Measurements from ENCODE around the gene ENTHD1.

Gene ENTHD1

GRCh38 chr22:39845529-39845928, 48.0 kb downstream of the ENTHD1 start:
- DNase-seq (ENCODE audit: low read depth): no peak

- peak; percentile 36 for DNase-seq (ENCODE audit: low read depth)
Observed at GRCh38 chr22:39839917-39840510, 53.5 kb downstream of the ENTHD1 start.

GRCh38 chr22:39839204-39839603, 54.4 kb downstream of the ENTHD1 start:
- DNase-seq (ENCODE audit: low read depth): no peak

- DNase-seq (ENCODE audit: low read depth): no peak
Observed at GRCh38 chr22:39833610-39834009, 60.0 kb downstream of the ENTHD1 start.

GRCh38 chr22:39833093-39833492, 60.5 kb downstream of the ENTHD1 start:
- no peak for DNase-seq (ENCODE audit: low read depth)

GRCh38 chr22:39832627-39833074, 60.9 kb downstream of the ENTHD1 start:
- DNase-seq (ENCODE audit: low read depth): no peak

GRCh38 chr22:39825661-39826102, 67.9 kb downstream of the ENTHD1 start:
- no peak for DNase-seq (ENCODE audit: low read depth)

GRCh38 chr22:39821008-39821407, 72.6 kb downstream of the ENTHD1 start:
- no peak for DNase-seq (ENCODE audit: low read depth)

- no peak for DNase-seq (ENCODE audit: low read depth)
Observed at GRCh38 chr22:39820256-39820655, 73.3 kb downstream of the ENTHD1 start.

- no peak for DNase-seq (ENCODE audit: low read depth)
Observed at GRCh38 chr22:39819429-39819828, 74.1 kb downstream of the ENTHD1 start.

GRCh38 chr22:39818094-39818493, 75.5 kb downstream of the ENTHD1 start:
- no peak for DNase-seq (ENCODE audit: low read depth)

GRCh38 chr22:39815932-39816331, 77.6 kb downstream of the ENTHD1 start:
- no peak for DNase-seq (ENCODE audit: low read depth)

- no peak for DNase-seq (ENCODE audit: low read depth)
Observed at GRCh38 chr22:39814899-39815298, 78.7 kb downstream of the ENTHD1 start.

GRCh38 chr22:39809772-39810557, 83.6 kb downstream of the ENTHD1 start:
- DNase-seq (ENCODE audit: low read depth): no peak

GRCh38 chr22:39808081-39808480, 85.5 kb downstream of the ENTHD1 start:
- peak; percentile 7 for DNase-seq (ENCODE audit: low read depth)

GRCh38 chr22:39806109-39806508, 87.5 kb downstream of the ENTHD1 start:
- no peak for DNase-seq (ENCODE audit: low read depth)

GRCh38 chr22:39805117-39805516, 88.4 kb downstream of the ENTHD1 start:
- no peak for DNase-seq (ENCODE audit: low read depth)

GRCh38 chr22:39802682-39803081, 90.9 kb downstream of the ENTHD1 start:
- no peak for DNase-seq (ENCODE audit: low read depth)

GRCh38 chr22:39800790-39801520, 92.6 kb downstream of the ENTHD1 start:
- no peak for DNase-seq (ENCODE audit: low read depth)

GRCh38 chr22:39797528-39798147, 95.9 kb downstream of the ENTHD1 start:
- DNase-seq (ENCODE audit: low read depth): no peak

- DNase-seq (ENCODE audit: low read depth): no peak
Observed at GRCh38 chr22:39789788-39790187, 103.8 kb downstream of the ENTHD1 start.

GRCh38 chr22:39785232-39785631, 108.3 kb downstream of the ENTHD1 start:
- no peak for DNase-seq (ENCODE audit: low read depth)

Measured in activated T-cell treated with anti-CD3 and anti-CD28 coated beads for 24 hours (primary cell).